HG03558 (cell line): ENCODE measurements around the gene IL5RA.

Source experiments
- ATAC-seq: cut with Tn5 transposase; IDR thresholded peaks from one replicate; pipeline ENCODE4 v1.9.1; 2021; ENCODE audit warnings: moderate number of reproducible peaks; ENCODE audit not compliant: unreplicated experiment; ENCODE audit errors: extremely low read depth

The IL5RA gene

DNA sequence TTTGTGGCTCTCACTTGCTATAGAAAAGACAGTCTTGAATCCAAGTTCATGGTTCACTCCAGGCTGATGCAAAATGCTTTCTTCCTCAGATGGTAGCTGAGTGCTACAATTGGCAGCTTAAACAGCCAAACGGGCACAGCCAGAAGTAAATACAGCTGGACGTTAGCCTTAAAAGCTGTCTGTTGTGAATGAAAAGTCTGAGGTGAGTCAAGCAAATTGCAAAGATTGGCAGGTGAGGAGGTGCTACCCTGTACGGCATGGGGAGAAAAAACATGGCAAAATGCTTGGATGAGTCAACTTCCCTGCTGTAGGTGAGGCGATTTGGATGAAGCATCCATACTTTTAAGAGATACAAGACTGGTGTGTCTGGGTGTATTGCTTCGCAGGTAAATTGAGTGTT is 40.5 kb downstream of the IL5RA start:
- ATAC-seq = no peak

DNA sequence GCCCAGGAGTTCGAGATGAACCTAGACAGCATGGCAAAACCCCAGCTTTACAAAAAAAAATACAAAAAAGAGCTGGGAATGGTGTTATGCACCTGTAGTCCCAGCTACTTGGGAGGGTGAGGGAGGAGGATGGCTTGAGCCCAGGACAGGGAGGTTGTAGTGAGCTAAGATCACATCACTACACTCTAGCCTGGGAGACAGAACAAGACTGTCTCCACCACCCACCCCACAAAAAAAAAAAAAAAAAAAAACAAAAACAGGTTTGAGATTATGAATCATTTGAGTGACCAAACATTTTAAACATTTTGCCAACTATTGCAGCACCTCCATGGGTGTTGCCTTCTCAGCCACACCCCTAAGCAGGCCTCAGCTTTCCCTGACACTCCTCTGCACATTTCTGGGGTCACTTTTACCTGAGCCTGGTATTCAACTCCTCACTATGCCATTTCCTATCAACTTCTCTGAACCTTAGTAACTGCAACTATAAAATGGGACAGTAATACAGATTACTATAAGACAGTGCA is 41.8 kb downstream of the IL5RA start:
- ATAC-seq = no peak

DNA sequence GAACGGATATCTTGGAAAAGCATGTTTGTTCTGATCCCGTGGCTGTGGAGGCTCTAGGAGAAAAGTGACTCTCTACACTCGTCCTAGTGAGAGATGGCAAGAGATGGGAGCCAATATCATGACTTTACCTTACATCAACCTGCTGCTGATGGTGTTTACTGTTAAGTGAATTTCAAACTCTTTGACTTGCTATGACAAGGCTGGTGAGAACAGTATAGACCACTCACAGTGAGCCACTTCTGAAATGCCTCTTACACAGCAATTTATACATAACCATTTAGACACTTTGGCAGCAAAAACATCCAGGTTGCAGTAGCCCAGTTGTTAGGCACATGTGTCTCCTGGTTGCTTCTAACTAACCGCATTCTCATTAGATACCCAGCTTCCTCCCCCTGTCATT is 43.3 kb downstream of the IL5RA start:
- ATAC-seq = no peak

DNA sequence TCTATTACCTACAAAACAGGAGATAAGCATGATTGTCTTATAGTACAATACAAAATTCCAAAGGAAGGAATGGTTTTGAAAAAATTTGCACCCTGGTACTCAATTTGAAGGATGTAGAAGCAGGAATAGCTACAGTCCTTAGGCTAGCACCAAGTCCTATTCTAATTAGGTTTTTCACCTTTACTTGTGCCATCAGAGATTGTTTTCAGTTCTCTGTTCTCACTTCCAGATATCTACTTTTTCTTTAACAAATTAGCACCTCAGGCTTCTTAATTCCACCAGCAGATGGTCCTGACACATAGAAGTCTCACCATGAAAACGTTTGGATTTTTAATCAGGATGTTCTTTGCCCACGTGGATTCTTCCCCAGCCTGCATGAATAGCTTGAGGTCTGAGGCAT is 43.8 kb downstream of the IL5RA start:
- no peak for ATAC-seq

DNA sequence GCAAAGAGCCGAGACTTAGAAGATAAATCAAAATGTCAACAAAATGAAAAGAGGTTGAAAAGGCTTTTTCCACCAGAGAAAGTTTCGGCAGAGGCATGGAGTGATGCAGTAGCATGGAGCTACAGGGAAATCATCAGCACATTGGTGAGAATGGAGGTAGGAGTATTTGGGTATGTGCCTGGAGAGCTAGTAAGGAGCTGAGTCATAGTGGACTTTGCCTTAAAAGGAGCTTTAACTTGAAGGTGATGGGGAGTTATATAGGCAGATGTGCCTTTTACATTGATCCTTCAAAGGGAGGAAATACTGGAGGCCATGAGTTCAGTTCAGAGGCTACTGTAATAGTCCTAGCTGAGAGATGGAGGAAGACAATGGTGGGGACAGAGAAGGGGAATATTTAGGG is 44.3 kb downstream of the IL5RA start:
- no peak for ATAC-seq

DNA sequence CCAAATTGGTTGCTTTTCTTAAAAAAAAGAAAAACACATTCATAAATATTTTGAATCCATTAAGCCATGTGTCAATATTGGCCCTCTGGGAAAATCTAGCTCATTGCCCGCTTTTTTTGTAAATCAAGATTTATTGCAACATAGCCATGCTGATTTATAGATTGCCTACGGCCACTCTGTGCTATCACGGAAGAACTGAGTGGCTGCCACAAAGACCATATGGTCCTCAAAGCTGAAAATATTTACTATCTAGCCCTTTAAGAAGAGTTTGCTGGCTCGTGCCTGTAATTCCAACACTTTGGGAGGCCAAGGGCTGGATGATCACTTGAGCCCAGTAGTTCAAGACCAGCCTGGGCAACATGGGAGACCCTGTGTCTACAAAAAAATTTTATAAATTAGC is 45.9 kb downstream of the IL5RA start:
- ATAC-seq = no peak

DNA sequence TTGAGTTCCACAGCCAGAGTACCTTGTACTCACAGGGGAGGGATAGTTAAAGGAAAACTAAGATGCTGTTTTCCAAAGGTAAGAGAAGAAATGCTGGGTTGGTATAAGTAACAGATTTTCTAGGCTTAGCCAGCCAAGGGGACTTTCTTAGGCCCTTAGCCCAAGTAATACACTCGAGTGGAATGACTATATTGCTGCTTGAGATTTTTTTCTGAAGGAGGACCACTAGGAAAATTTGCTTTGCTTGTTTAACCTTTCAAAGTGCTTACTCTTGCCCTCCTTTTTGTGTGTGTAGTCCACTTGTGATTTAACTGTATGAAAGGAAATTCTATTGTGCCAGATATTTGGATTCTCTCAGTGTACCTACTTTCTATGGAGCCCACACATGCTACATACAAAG is 50.5 kb downstream of the IL5RA start:
- ATAC-seq = no peak

DNA sequence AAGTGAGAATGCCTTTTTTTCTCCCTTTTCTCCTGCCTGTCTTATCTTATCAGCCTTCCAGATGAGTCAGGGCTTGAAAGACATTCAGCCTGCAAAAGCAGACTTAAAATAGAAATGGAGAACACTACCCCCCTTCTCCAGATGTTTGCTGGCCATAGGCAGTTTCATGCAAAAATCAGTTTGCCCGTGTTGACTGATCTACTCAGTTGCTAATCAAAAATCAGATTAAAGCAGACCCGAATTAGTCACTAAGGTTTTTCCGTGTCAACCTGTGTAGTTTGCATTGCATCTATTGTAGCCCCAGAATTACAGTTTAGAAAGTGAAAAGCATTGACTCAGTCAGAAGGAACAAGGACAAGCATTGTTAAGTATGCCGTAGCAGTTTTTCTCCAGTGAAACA is 56.2 kb downstream of the IL5RA start:
- no peak for ATAC-seq

DNA sequence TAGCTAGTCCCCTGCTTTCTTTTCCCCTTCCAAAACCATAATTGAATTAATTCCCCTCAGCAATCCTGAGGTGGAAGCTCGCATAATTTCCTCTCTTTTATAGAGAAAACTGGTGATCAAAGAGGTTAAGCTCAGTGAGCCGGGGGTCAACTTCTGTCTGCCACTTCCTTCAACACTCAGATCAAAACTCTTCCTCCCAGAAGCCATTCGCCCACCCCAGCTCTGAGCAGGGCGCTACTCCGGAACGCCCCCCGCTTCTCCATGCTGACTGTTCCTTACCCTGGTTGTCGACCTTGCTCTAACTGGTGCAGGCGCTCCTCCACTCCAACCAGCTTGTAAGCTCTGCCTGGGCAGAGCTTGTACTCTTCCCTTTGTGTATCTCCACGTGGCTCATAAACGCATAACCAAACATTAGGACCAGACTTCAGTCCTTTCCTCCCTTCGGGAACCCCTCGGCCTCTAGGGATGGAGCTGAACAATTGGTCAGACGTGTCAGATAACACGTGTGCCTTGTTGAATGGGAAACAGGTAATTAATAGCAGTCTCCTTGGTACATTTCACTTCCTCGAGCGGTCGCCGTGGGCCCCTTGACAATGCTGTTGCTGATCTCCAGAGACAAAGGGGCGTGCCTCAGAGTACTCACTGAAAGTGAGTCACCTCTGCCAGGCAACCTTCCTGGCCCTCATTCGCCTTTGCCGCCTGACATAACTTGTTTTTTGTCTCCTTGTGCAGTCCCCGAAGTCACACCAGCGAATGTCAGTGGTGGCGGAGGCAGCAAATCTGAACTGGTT is 71.8 kb downstream of the IL5RA start:
- ATAC-seq = no peak

DNA sequence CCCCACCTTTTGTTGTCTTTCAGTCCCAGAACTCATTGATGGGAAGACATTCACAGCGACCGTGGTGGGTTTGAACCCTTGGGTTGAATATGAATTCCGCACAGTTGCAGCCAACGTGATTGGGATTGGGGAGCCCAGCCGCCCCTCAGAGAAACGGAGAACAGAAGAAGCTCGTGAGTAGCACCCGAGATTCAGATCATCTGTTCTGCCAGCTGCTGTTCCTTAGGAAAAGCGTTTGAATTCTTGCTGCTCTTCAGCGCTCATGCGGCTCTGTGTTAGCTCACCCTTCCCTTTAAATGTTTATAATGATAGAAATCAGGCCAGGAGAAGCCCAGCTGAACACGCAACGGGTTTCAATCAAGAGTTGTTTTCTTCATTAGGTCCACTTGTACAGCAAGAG is 73.0 kb downstream of the IL5RA start:
- no peak for ATAC-seq

DNA sequence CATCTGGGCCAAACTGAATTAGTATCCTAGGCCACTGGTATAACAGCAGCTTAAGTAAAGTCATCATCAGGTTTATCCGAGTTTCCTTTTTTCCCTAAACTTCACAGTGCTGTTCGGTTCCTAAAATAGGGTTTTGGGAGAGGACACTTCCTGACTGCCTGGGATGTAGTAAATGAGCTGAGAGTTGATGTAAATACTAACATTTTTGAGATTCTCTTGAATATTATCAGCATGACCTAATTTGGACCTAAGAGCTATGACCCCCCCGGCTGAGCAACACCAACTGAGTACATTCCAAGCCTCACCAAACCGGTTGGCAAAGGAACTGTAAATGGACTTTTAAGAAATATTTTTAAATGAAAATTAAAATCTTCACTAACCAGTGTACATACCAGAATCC is 78.8 kb downstream of the IL5RA start:
- ATAC-seq = no peak

DNA sequence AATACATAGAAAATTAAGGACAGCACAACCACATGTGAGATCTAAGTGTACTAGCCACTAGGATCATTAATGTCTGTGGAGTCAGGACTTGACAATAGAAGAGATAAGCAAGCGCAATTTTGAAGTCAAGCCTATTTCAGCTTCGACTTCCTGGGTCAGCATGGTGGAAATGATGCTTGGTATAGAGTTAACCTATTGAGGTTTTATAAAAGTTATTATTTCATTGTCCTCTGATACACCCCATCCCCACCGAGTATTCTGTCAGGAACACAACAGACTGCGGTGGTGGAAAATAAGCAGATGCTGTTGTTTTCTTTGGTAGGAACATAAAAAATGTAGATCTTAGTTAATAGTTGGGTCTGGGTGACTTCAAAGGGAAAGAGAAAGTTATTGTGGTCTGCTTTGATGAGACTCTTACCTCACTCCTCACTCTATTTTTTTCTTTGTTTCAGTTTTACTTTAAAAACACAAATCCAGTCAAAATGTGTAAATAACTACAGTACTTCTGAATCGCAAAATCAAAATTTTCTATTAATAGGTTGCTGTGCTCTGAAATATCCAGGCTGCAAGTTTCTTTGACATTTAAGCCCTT is 82.1 kb downstream of the IL5RA start:
- peak; percentile 94 for ATAC-seq

DNA sequence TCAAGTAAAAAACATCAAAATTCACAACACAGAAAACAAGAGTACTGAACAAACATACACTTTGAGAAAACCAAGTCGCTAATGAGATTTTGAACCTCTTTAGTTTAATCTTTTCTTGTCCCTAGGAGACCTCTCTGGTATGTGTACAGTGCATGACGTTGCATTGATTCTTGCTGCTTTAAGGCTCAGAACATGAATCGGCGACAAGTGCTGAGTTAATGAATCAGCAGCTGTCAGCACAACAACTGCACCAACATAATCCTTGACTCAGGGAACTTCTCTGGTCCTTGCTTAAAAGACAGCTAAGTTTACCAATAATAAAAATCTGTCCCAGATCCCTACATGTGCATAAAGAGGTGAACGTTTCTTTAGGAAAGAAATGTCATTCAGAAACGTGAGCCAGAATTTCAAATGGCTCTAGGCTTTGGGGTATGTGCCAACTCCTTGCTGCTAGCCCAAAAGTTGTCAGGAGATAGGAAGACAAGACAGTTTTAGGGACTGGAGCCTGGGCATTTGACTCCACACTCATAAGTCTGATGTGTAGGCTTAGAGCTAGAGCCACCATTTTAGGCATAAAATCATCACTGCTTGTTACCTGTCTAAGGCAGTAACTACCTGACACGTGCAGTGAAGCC is 86.9 kb downstream of the IL5RA start:
- no peak for ATAC-seq

DNA sequence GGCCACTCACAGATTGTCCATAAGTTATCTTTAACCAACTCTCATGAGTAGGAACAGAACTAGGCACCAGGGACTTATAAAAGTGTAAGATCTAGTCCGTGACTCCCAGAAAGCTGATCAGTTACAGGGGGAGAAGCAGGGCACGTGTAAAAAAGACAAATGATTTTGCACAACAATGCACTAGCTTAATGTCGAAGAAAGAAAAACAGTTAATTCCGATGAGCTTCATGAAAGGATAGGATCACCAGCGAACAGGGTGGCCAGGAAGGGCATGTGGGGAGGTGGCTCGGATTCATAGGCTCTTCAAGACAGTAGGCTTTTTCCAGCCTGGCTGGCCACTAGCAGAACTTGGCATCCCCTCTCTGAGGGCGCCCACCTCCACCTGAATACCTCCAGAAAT is 90.0 kb downstream of the IL5RA start:
- no peak for ATAC-seq
